Mucosa of descending colon (tissue), 3 donors: ENCODE measurements around the gene TMEM203. TPM values are rescaled to one million over a fixed set of nuclear protein-coding genes. Genes with fewer than 3 reads are reported as not detected.

Experiments
- ATAC-seq: fragments of 200-7000 bp; cut with Tn5 transposase; one replicate; pipeline ENCODE4 v1.9.1; 2020; ENCODE audit warnings: mild to moderate bottlenecking, moderate library complexity
- DNase-seq, 3 donors: peaks; one replicate each; pipeline ENCODE4 v3.0.0-alpha.2; 2020
- H3K36me3 ChIP-seq: fragments of 200-600 bp; one replicate; pipeline ENCODE4 v1.8.0; 2021; ENCODE audit warnings: low read depth, mild to moderate bottlenecking
- H3K4me1 ChIP-seq: fragments of 200-600 bp; one replicate; pipeline ENCODE4 v1.8.0; 2021; ENCODE audit warnings: low read depth, mild to moderate bottlenecking
- H3K4me3 ChIP-seq: fragments of 200-600 bp; one replicate; pipeline ENCODE4 v1.8.0; 2021; ENCODE audit warnings: mild to moderate bottlenecking
- H3K9me3 ChIP-seq: fragments of 200-600 bp; one replicate; pipeline ENCODE4 v1.8.0; 2021; ENCODE audit warnings: mild to moderate bottlenecking
- CTCF ChIP-seq: fragments of 200-600 bp; IDR thresholded peaks from one replicate; pipeline ENCODE4 v1.8.0; 2022; ENCODE audit warnings: antibody characterized with exemption, mild to moderate bottlenecking
- intact Hi-C, 2 donors: fragments of 100-400 bp; cut with DNase I in 1 of 2; cut with micrococcal nuclease in 1 of 2; formaldehyde crosslinking; loops; one replicate each; pipeline versions ENCODE4 v1.11.0 to v1.11.1; 2022; cut with DNase I, micrococcal nuclease
- total RNA-seq, 3 donors: library from RNA; stranded (reverse); fragmentation: NEBNext Ultra II Directional in 2 of 3; extraction: Animal tissue kit (Norgen Biotek cat#: 25700) in 2 of 3; gene quantifications; one replicate each; pipeline versions ENCODE4 v1.2.1 to v1.2.4, GENCODE V29; 2021 to 2023
- donor health status: DM: no; HTN: no; CAD: no; lungs with moderate emphysema.
- donor health status: DM: no; HTN: no; CAD: no.
- donor health status: DM: no; HTN: yes; CAD: no.

Gene TMEM203
- total RNA-seq, 3 donors from 2014 or later, result 30.6 to 40.4 (median 40.0) TPM

DNA sequence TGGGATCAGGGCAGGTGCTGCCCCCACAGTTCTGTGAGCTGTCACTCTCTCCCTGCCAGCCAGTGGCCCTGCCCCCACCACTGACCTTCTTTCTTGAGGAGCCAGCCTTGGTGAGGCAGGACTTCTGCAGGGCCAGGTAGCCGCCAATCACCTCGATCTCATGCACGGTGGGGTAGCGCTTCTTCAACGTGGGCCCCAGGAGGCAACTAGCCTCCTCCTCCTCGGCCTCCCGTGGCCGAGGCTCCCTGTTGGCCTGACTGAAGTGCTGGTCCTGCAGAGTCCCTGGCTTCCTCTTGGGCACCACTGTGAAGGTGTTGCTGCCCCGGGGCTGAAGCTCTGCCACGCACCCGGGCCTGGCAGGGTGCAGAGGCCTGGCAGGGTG is 6.6 kb downstream of the TMEM203 start:
- DNase-seq, result no peak
- Histone ChIP-seq H3K4me3 (peak overlapping the region; percentile 56), H3K4me1 (peaks cover 65% of the 10 kb centered on the region), H3K36me3 (peaks cover 3% of the 10 kb centered on the region), H3K9me3 (no peaks in the 10 kb centered on the region)
- intact Hi-C loops, result no loop called here
- ATAC-seq, result no peak
- no peak for TF ChIP-seq CTCF

DNA sequence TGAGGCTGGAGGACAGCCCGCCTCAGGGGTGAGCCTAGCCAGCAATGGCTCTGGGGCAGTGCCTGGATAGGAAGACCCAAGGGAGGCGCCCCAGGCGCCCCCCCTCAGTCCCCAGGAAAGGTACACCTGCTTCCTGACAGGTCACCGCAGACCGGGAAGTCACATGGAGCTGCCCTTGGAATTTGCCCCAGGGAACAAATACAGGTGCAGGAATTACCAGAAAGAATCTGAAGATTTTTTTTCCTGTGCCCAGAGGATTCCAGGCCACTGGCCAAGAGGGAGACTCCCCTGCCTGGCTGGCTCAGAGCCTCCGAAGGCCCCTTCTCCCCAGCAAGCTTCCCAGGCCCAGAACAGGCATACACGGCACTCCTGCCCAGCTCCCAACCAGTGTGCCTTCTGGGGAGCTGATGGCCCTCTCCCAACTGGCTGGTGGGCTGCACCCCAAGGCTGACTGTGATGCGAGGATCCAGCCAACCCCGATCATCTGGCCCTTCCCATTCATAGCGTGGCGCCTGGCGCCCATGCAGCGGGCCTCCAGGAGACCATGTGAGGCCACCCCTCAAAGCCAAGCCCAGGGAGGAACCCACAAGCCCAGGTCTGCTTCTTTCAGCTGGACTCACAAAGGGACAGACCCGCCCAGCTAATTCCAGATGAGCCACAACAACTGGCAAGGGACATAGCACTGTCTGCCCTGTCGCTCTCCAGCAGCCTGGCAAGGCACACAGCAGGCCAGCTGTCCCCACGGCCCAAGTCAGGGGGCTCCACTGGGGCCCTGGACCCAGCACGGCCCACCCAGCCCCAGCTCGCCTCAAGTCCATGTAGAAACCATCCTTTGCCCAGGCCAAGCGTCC is 7.2 kb downstream of the TMEM203 start:
- ATAC-seq, result peak; percentile 39
- intact Hi-C loops, result no loop called here
- no peak for TF ChIP-seq CTCF
- Histone ChIP-seq H3K36me3 (peaks cover 3% of the 10 kb centered on the region), H3K4me3 (peak overlapping the region; percentile 56), H3K4me1 (peaks cover 60% of the 10 kb centered on the region), H3K9me3 (no peaks in the 10 kb centered on the region)
- peak; percentile 81 to 85 (median 84) for DNase-seq

DNA sequence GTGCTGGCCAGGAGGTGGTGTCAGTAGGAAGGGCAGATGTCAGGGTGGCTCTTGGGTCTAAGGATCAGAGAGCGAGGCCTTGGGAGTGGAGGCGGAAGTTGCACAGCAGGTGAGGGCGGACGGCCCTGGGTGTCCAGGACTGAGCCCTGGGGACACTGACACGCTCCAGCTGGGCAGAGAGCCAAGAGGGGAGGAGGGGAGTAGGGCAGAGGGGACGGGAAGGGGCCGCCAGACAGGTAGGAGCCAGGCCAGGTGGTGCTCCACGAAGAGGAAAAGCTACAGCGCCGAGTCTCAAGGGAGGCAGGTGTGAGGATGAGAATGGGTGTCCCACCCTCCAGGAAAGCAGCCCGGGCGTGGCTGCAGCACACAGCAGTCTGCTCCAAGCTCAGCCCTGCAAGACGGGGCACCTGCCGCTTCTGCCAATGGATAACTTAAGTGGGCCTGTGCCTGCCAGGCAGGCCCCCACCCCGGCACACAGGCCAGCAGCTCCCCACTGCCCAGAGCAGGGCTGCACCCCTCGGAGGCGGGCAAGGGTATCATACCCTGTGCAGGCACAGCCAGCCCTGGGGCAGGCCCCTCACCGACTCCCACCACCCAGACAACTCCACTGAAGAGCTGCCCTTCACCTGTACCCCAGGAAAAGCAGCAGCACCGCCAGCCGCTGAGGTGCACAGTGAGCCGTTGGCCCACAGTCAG is 9.8 kb downstream of the TMEM203 start:
- intact Hi-C loops, result no loop called here
- H3K36me3 ChIP-seq, result peaks cover under 1% of the 10 kb centered on the region
- no peak overlapping the region for H3K4me3 ChIP-seq
- H3K4me1 ChIP-seq, result peaks cover 57% of the 10 kb centered on the region
- DNase-seq (peak; percentile 90 to 94 (median 94)), ATAC-seq (peak; percentile 72)
- H3K9me3 ChIP-seq, result no peaks in the 10 kb centered on the region
- TF ChIP-seq CTCF, result no peak

DNA sequence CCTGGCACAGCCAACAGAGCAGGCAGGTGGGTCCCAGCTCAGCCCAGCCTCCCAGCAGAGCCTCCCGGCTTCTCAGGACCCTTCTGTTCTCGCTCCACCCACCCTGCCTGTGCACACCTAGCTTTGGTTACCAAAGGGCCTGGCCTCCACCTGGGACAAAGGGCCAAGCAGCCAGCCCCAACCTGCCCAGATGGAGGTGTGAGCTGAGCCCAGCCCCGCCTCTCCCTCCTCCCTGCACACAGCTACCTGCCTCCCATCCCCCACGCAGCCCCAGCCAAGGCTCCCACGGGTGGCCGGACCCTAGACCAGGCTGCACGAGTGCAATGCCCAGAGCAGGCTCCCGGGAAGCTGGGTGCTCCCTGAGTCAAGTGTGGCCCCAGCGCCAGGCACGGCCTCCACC is 10.5 kb downstream of the TMEM203 start:
- H3K4me3 ChIP-seq, result no peak overlapping the region
- no peak for TF ChIP-seq CTCF
- peak; percentile 59 for ATAC-seq
- intact Hi-C loops, result no loop called here
- peaks cover 64% of the 10 kb centered on the region for H3K4me1 ChIP-seq
- peak; percentile 82 to 90 (median 85) for DNase-seq
- H3K9me3 ChIP-seq, result no peaks in the 10 kb centered on the region
- no peaks in the 10 kb centered on the region for H3K36me3 ChIP-seq

- ATAC-seq, result no peak
Measured at GRCh38 chr9:137194388-137194787, 11.1 kb downstream of the TMEM203 start.

More at GRCh38 chr9:137194388-137194787, 11.1 kb downstream of the TMEM203 start:
- H3K36me3 ChIP-seq, result no peaks in the 10 kb centered on the region
- peaks cover 65% of the 10 kb centered on the region for H3K4me1 ChIP-seq
- DNase-seq, result peak in 2 of 3 donors; percentile 43 to 62
- no peak for TF ChIP-seq CTCF
- H3K9me3 ChIP-seq, result no peaks in the 10 kb centered on the region
- no peak overlapping the region for H3K4me3 ChIP-seq
- intact Hi-C loops, result no loop called here
